ENCODE results near the gene MRPS6.

Gene MRPS6

GRCh38 chr21:34189506-34189905 is 116.1 kb downstream of the MRPS6 start:
- no peak overlapping the region for H3K4me3 ChIP-seq
- no peak for DNase-seq (ENCODE audit: low spot score in 2 of 2)
- in situ Hi-C loops (cut with MboI; ENCODE audit: low sequenced_read_pairs): no loop called here

DNA sequence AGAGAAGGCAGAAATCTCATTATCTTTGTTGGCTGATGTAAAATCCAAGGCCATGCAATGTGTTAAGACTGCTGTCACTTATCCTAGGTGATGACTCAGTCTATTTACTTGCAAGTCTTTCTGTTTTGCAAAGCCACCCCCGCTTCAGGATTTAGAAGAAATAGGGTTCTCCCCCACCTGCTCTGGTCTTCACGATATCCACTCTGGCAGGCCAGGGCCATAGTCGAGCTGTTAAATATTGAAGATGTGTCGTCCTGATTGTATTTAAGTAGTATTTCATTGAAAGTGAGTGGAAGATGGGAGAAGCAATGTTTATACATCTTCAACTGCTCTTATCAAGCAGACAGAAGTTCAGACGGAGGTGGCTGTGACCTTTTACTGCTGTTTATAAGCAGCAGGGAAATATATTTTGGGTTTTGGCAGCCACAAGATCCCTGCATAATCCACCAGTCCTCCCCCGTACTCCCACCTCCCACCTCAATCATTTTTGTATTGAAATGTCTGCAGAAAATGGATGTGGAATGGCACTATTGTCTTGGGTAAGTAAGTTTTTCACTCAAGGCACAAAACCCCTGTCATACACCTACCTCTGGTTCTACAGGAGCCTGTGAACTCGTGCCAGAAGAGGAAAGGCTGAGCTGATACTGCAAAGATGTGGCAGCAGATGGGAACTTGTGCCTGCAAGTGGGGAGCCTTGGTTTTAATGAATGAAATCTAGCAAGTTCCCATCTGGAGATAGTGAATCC is 117.4 kb downstream of the MRPS6 start:
- in situ Hi-C loops (cut with MboI; ENCODE audit: low sequenced_read_pairs): no loop called here
- Histone ChIP-seq H3K27me3 (ENCODE audit: low read depth) (no peaks in the 10 kb centered on the region), H3K36me3 (replicated peaks) (no peaks in the 10 kb centered on the region), H3K4me1 (no peaks in the 10 kb centered on the region), H3K4me3 (no peak overlapping the region), H3K9me3 (no peaks in the 10 kb centered on the region)
- no peak for DNase-seq (ENCODE audit: low spot score in 2 of 2)

More at GRCh38 chr21:34189506-34189905, 116.1 kb downstream of the MRPS6 start:
- Histone ChIP-seq H3K9me3 (no peaks in the 10 kb centered on the region), H3K4me1 (no peaks in the 10 kb centered on the region), H3K27me3 (ENCODE audit: low read depth) (no peaks in the 10 kb centered on the region), H3K36me3 (replicated peaks) (no peaks in the 10 kb centered on the region)

GRCh38 chr21:34191876-34192275 is 118.5 kb downstream of the MRPS6 start:
- Histone ChIP-seq H3K27me3 (ENCODE audit: low read depth) (no peaks in the 10 kb centered on the region), H3K4me1 (no peaks in the 10 kb centered on the region)
- in situ Hi-C loops (cut with MboI; ENCODE audit: low sequenced_read_pairs): no loop called here

More at GRCh38 chr21:34191876-34192275, 118.5 kb downstream of the MRPS6 start:
- no peaks in the 10 kb centered on the region for H3K36me3 ChIP-seq (replicated peaks)
- H3K9me3 ChIP-seq: no peaks in the 10 kb centered on the region
- no peak overlapping the region for H3K4me3 ChIP-seq
- no peak for DNase-seq (ENCODE audit: low spot score in 2 of 2)
